Measurements from ENCODE around the gene SH2D4B.

DNA sequence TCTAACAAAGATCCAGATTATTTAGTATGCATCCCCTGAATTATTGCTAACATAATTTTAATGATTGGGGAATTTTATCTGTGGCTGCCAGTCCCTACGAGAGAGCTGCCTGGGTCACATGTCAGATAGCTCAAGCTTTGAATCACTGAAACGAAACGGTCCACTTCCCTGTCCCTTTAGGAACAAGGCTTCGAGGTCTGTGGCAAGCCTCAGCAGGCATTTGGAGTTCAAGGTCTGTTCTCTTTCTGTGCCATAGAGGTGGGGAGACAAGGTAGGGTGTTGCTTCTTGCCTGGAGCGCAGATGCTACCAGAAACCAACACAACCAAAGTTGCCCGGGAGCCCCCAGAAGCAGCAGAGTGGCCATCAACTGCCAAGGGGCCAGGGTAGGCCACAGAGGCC lies 13.9 kb upstream of the SH2D4B start:
- TF ChIP-seq POLR2A (IDR thresholded peaks at IDR 0.05; ENCODE audit: low read depth, low read length) (no peak), ZNF274 (IDR thresholded peaks at IDR 0.05; ENCODE audit: insufficient read depth, insufficient read length) (no peak)
- TF ChIP-seq, protein P1, sequence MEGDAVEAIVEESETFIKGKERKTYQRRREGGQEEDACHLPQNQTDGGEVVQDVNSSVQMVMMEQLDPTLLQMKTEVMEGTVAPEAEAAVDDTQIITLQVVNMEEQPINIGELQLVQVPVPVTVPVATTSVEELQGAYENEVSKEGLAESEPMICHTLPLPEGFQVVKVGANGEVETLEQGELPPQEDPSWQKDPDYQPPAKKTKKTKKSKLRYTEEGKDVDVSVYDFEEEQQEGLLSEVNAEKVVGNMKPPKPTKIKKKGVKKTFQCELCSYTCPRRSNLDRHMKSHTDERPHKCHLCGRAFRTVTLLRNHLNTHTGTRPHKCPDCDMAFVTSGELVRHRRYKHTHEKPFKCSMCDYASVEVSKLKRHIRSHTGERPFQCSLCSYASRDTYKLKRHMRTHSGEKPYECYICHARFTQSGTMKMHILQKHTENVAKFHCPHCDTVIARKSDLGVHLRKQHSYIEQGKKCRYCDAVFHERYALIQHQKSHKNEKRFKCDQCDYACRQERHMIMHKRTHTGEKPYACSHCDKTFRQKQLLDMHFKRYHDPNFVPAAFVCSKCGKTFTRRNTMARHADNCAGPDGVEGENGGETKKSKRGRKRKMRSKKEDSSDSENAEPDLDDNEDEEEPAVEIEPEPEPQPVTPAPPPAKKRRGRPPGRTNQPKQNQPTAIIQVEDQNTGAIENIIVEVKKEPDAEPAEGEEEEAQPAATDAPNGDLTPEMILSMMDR (IDR thresholded peaks at IDR 0.05 in 2 of 3, conservative IDR thresholded peaks at IDR 0.05 in 1 of 3; ENCODE audit: control insufficient read depth in 2 of 3, extremely low read depth in 1 of 3, insufficient read depth in 1 of 3, low read depth in 3 of 3, low read length in 3 of 3), result no peak
- TF ChIP-seq, protein P2, sequence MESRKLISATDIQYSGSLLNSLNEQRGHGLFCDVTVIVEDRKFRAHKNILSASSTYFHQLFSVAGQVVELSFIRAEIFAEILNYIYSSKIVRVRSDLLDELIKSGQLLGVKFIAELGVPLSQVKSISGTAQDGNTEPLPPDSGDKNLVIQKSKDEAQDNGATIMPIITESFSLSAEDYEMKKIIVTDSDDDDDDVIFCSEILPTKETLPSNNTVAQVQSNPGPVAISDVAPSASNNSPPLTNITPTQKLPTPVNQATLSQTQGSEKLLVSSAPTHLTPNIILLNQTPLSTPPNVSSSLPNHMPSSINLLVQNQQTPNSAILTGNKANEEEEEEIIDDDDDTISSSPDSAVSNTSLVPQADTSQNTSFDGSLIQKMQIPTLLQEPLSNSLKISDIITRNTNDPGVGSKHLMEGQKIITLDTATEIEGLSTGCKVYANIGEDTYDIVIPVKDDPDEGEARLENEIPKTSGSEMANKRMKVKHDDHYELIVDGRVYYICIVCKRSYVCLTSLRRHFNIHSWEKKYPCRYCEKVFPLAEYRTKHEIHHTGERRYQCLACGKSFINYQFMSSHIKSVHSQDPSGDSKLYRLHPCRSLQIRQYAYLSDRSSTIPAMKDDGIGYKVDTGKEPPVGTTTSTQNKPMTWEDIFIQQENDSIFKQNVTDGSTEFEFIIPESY (IDR thresholded peaks at IDR 0.05), result no peak
- TF ChIP-seq, protein P3, sequence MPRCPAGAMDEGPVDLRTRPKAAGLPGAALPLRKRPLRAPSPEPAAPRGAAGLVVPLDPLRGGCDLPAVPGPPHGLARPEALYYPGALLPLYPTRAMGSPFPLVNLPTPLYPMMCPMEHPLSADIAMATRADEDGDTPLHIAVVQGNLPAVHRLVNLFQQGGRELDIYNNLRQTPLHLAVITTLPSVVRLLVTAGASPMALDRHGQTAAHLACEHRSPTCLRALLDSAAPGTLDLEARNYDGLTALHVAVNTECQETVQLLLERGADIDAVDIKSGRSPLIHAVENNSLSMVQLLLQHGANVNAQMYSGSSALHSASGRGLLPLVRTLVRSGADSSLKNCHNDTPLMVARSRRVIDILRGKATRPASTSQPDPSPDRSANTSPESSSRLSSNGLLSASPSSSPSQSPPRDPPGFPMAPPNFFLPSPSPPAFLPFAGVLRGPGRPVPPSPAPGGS (IDR thresholded peaks at IDR 0.05; ENCODE audit: borderline replicate concordance, insufficient read depth, low read depth, low read length, poor library complexity, severe bottlenecking), result no peak
